K562 (cell line): ENCODE data around the gene RPEL1. TPM values are rescaled to one million over a fixed set of nuclear protein-coding genes. Genes with fewer than 3 reads are reported as not detected.

Experiments used
- ELF1 ChIP-seq: fragments of 200-800 bp; sonication (Bioruptor generic); IDR thresholded peaks from 2 replicates; pipeline ENCODE4 v1.6.1; 2016; ENCODE audit warnings: missing genetic modification characterization, missing compliant biosample characterization
- FUS ChIP-seq: fragments of 200-400 bp; formaldehyde crosslinking; optimal IDR thresholded peaks from 2 replicates; pipeline ENCODE3; 2017; ENCODE audit warnings: low read depth, low read length
- HNRNPK ChIP-seq: fragments of 200-400 bp; formaldehyde crosslinking; IDR thresholded peaks from one replicate; pipeline ENCODE4 v1.6.1; 2018; ENCODE audit warnings: mild to moderate bottlenecking, low read depth, low read length; ENCODE audit not compliant: poor library complexity, severe bottlenecking
- JUN ChIP-seq, 2 experiments: sonication (generic) in 1 of 2; formaldehyde crosslinking in 1 of 2; IDR thresholded peaks; 2 replicates each; pipeline versions ENCODE4 v1.6.1 to v1.8.0; 2012 to 2022; ENCODE audit warnings: borderline replicate concordance in 2 of 2, mild to moderate bottlenecking in 2 of 2, improper control_type of control experiment in 1 of 2, low read depth in 1 of 2, low read length in 1 of 2, missing genetic modification reagents in 1 of 2
- MCM3 ChIP-seq: fragments of 450-650 bp; IDR thresholded peaks from 2 replicates; pipeline ENCODE4 v1.6.1; 2016
- NEUROD1 ChIP-seq: fragments of 150-350 bp; IDR thresholded peaks from 2 replicates; pipeline ENCODE4 v1.6.1; 2014; ENCODE audit warnings: borderline replicate concordance, low read length, low read depth; ENCODE audit not compliant: partially characterized antibody
- RBM34 ChIP-seq: fragments of 200-400 bp; formaldehyde crosslinking; IDR thresholded peaks from 2 replicates; pipeline ENCODE4 v1.6.1; 2018; ENCODE audit warnings: low read length, borderline replicate concordance; ENCODE audit not compliant: insufficient read depth
- RNF219 ChIP-seq: fragments of 250-450 bp; sonication (Bioruptor Pico); IDR thresholded peaks from 2 replicates; pipeline ENCODE4 v1.5.0; 2022; ENCODE audit warnings: mild to moderate bottlenecking
- SMARCB1 ChIP-seq: IDR thresholded peaks from 2 replicates; pipeline ENCODE4 v1.6.1; 2011; ENCODE audit warnings: improper control_type of control experiment, low read depth; ENCODE audit not compliant: insufficient read length
- SP1 ChIP-seq: sonication (generic); formaldehyde crosslinking; IDR thresholded peaks from 2 replicates; pipeline ENCODE4 v1.8.1; 2022; ENCODE audit warnings: mild to moderate bottlenecking, missing genetic modification reagents
- SRF ChIP-seq, 2 experiments: fragments of 250-450, 450-650 bp in 1 of 2; sonication (Bioruptor Pico) in 1 of 2; sonication (generic) in 1 of 2; formaldehyde crosslinking; IDR thresholded peaks; 2 replicates each; pipeline versions ENCODE4 v1.5.0 to v1.5.1; 2020 to 2022; ENCODE audit warnings: mild to moderate bottlenecking in 1 of 2, missing genetic modification reagents in 1 of 2
- TBL1XR1 ChIP-seq, 2 experiments: IDR thresholded peaks; 2 replicates each; pipeline ENCODE4 v1.6.1; 2012; ENCODE audit warnings: improper control_type of control experiment in 2 of 2, low read length in 2 of 2, mild to moderate bottlenecking in 1 of 2
- TRIM24 ChIP-seq, 2 experiments: fragments of 450-650 bp; IDR thresholded peaks; 2 replicates each; pipeline ENCODE4 v1.6.1; 2016
- USF1 ChIP-seq: sonication (generic); formaldehyde crosslinking; IDR thresholded peaks from 2 replicates; pipeline ENCODE4 v1.9.0; 2022; ENCODE audit warnings: mild to moderate bottlenecking, missing genetic modification reagents
- XRCC5 ChIP-seq: fragments of 200-400 bp; formaldehyde crosslinking; IDR thresholded peaks from 2 replicates; pipeline ENCODE4 v1.6.1; 2017; ENCODE audit warnings: low read depth, mild to moderate bottlenecking, low read length
- ZBTB9 ChIP-seq: fragments of 450-650 bp; formaldehyde crosslinking; IDR thresholded peaks from 2 replicates; pipeline ENCODE4 v1.4.0; 2020; ENCODE audit warnings: mild to moderate bottlenecking, moderate library complexity
- ZNF324 ChIP-seq: fragments of 250-450 bp; sonication (Bioruptor Pico); IDR thresholded peaks from 2 replicates; pipeline ENCODE4 v1.4.0; 2020; ENCODE audit warnings: mild to moderate bottlenecking
- ZNF384 ChIP-seq: IDR thresholded peaks from 2 replicates; pipeline ENCODE4 v1.6.1; 2012; ENCODE audit warnings: low read depth, low read length, improper control_type of control experiment
- polyA plus RNA-seq, 8 experiments: library from polyadenylated mRNA; depleted of rRNA in 4 of 8; stranded (reverse) in 5 of 8; unstranded in 3 of 8; fragments of >200 nt; fragmentation: Nextera tagmentation in 2 of 8; fragmentation: Illumina TruSeq in 1 of 8; extraction: Ambion mirVana in 2 of 8; extraction: Trizol in 1 of 8; gene quantifications; 2 replicates each; pipeline versions ENCODE4 v1.2.1 to v1.2.3, GENCODE V29; 2011 to 2014; ENCODE audit warnings: inconsistent platforms in 1 of 8, missing spikeins in 1 of 8
- total RNA-seq, 7 experiments: library from RNA; depleted of rRNA in 6 of 7; stranded (reverse); fragments of >200 nt in 6 of 7; fragmentation: Illumina TruSeq in 2 of 7; extraction: Trizol in 2 of 7; gene quantifications; 2 replicates each; pipeline versions ENCODE4 v1.2.1 to v1.2.3, GENCODE V29; 2011 to 2021; ENCODE audit warnings: low replicate concordance in 1 of 7
- TF ChIP-seq, protein P1 (sequence below): fragments of 250-450 bp; sonication (Bioruptor Pico); IDR thresholded peaks from 2 replicates; pipeline ENCODE4 v1.5.0; 2021; ENCODE audit warnings: mild to moderate bottlenecking, borderline replicate concordance
- TF ChIP-seq, protein P2 (sequence below): sonication (generic); formaldehyde crosslinking; IDR thresholded peaks from 2 replicates; pipeline ENCODE4 v1.8.0; 2022; ENCODE audit warnings: mild to moderate bottlenecking, missing genetic modification reagents, borderline replicate concordance

RPEL1 gene
- total and polyA plus RNA-seq, 9 of the 15 experiments (the other 6 are each of a cell fraction or from before 2014, with no cell fraction given) = 0.04 to 0.15 (median 0.07) TPM; not detected in 4

- TF ChIP-seq, protein P1, sequence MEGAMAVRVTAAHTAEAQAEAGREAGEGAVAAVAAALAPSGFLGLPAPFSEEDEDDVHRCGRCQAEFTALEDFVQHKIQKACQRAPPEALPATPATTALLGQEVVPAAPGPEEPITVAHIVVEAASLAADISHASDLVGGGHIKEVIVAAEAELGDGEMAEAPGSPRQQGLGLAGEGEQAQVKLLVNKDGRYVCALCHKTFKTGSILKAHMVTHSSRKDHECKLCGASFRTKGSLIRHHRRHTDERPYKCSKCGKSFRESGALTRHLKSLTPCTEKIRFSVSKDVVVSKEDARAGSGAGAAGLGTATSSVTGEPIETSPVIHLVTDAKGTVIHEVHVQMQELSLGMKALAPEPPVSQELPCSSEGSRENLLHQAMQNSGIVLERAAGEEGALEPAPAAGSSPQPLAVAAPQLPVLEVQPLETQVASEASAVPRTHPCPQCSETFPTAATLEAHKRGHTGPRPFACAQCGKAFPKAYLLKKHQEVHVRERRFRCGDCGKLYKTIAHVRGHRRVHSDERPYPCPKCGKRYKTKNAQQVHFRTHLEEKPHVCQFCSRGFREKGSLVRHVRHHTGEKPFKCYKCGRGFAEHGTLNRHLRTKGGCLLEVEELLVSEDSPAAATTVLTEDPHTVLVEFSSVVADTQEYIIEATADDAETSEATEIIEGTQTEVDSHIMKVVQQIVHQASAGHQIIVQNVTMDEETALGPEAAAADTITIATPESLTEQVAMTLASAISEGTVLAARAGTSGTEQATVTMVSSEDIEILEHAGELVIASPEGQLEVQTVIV (CRISPR knock-in tag) = no peak
- no peak for TF ChIP-seq HNRNPK
- peak; percentile 21 for TF ChIP-seq NEUROD1
- TF ChIP-seq, protein P2, sequence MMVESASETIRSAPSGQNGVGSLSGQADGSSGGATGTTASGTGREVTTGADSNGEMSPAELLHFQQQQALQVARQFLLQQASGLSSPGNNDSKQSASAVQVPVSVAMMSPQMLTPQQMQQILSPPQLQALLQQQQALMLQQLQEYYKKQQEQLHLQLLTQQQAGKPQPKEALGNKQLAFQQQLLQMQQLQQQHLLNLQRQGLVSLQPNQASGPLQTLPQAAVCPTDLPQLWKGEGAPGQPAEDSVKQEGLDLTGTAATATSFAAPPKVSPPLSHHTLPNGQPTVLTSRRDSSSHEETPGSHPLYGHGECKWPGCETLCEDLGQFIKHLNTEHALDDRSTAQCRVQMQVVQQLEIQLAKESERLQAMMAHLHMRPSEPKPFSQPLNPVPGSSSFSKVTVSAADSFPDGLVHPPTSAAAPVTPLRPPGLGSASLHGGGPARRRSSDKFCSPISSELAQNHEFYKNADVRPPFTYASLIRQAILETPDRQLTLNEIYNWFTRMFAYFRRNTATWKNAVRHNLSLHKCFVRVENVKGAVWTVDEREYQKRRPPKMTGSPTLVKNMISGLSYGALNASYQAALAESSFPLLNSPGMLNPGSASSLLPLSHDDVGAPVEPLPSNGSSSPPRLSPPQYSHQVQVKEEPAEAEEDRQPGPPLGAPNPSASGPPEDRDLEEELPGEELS (CRISPR knock-in tag) = no peak
- no peak for TF ChIP-seq ZBTB9 (CRISPR knock-in tag)
- TF ChIP-seq USF1 = peak; percentile 67
- TF ChIP-seq RNF219 = no peak
- peak in 1 of 2 experiments; percentile 22; a peak in 1 of 4 replicates for TF ChIP-seq TBL1XR1 (IDR thresholded peaks at IDR 0.05; ENCODE audit: low read length in 2 of 2)
- no peak for TF ChIP-seq SP1 (CRISPR knock-in tag)
- no peak for TF ChIP-seq ZNF324 (CRISPR knock-in tag)
- TF ChIP-seq TRIM24 (IDR thresholded peaks at IDR 0.05) = peak in 1 of 2 experiments; percentile 59; a peak in 2 of 4 replicates
- 0 out of 2 replicates have a peak, but pooled peaks have one; percentile 30 for TF ChIP-seq ELF1 (tag)
- no peak for TF ChIP-seq MCM3
- no peak for TF ChIP-seq SRF (CRISPR knock-in tag; IDR thresholded peaks at IDR 0.05)
- TF ChIP-seq RBM34 = no peak
- no peak for TF ChIP-seq SMARCB1
- TF ChIP-seq XRCC5 = no peak
- peak; percentile 91 for TF ChIP-seq JUN (IDR thresholded peaks at IDR 0.05; ENCODE audit: borderline replicate concordance, low read depth, low read length)
- no peak for TF ChIP-seq JUN (CRISPR knock-in tag; IDR thresholded peaks at IDR 0.05; ENCODE audit: borderline replicate concordance)
- no peak for TF ChIP-seq ZNF384
- no peak for TF ChIP-seq FUS
These were observed 48.5 kb upstream of the RPEL1 start (continued) for GRCh38 chr10:103197174-103197573.
